ENCODE measurements around the gene ZNF185. TPM values are rescaled to one million over a fixed set of nuclear protein-coding genes. Genes with fewer than 3 reads are reported as not detected.

ZNF185 gene
- total and polyA plus RNA-seq, 2 donors (not counting 3 experiments of a cell fraction or from before 2014, with no cell fraction given), result 18.7 to 31.6 TPM

DNA sequence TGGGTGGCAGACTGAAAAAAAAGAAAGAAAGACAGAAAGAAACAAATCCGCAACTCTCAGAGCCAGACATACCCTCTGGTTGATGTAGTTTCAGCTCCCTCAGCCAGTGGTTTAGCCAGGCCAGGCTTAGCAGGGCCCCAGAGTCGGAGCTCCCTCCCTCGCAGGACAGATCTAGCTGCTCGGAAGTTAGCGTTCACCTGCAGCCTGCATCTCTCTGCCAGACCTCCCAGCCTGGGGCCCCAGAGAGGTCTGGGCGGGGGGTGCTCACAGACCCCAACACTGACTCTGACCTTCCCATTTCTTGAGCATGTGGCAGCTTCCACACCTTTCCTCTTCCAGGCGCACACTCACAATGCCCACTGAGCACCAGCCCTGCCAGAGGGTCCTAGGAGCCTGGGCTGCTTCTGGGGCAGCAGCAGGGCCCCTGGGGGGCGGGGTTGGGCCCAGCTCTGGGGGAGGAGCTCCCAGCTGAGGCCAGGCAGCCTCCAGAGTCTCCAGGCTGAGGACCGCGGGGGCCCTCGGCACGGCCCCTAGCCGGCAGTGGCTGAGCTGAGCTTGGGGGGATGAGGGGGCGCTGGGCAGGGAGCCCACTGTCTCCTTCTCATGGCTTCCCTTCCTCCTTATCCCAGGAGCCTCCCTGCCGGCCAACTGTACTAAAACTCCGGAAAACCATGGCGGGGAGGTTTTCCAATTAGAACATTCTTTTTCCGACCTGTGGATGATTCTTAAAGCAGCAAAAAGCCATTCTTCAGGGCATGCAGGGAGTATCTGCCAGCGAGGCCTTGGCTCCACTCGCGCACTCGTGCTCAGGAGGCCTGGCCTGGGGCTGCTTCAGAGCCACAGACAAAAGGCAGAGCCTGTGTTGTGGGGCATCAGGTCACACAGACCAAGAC is 4.6 kb upstream of the ZNF185 start:
- Histone ChIP-seq H3K4me2 (ENCODE audit: insufficient read depth, low read length) (no peak overlapping the region), H3K9me3 (replicated peaks; ENCODE audit: control insufficient read depth, insufficient read depth, low read length) (no peaks in the 10 kb centered on the region), H4K20me1 (replicated peaks; ENCODE audit: control insufficient read depth, extremely low read depth, insufficient read depth, low read length) (no peaks in the 10 kb centered on the region), H2AFZ (ENCODE audit: low read depth, low read length) (no peak overlapping the region), H3K4me3 (replicated peaks in 1 of 3; ENCODE audit: insufficient read depth in 1 of 3, low read depth in 1 of 3, low read length in 3 of 3) (no peak overlapping the region), H3K9ac (replicated peaks; ENCODE audit: extremely low read depth, insufficient read depth, low read length) (no peak overlapping the region), H3K36me3 (ENCODE audit: control insufficient read depth in 2 of 2, extremely low read depth in 1 of 2, insufficient read depth in 2 of 2, low read length in 2 of 2) (no peaks in the 10 kb centered on the region), H3K27ac (ENCODE audit: insufficient read depth, low read depth, low read length) (no peak overlapping the region), H3K9me1 (replicated peaks; ENCODE audit: control insufficient read depth, extremely low read depth, insufficient read depth, low read length) (no peaks in the 10 kb centered on the region), H3K4me1 (ENCODE audit: control insufficient read depth, extremely low read depth, insufficient read depth, low read length) (peaks cover 17% of the 10 kb centered on the region), H3K79me2 (ENCODE audit: control insufficient read depth, insufficient read depth, low read length) (peaks cover 2% of the 10 kb centered on the region), H3K27me3 (ENCODE audit: control insufficient read depth in 2 of 2, insufficient read depth in 2 of 2, low read length in 2 of 2) (peaks cover 0 to 2% of the 10 kb centered on the region in 2 experiments)
- no TSS peak for BruUV-seq (replicated peaks)
- intact Hi-C loops (cut with micrococcal nuclease), result no loop called here
- dilution Hi-C loops (cut with MboI; ENCODE audit: extremely low pct_ligation_motif_present, low sequenced_read_pairs), result no loop called here
- DNase-seq (ENCODE audit: low read depth, low spot score) (no peak), FAIRE-seq (no peak)
- TF ChIP-seq JUN (IDR thresholded peaks at IDR 0.05; ENCODE audit: borderline replicate concordance, insufficient read depth, insufficient read length, low read depth) (no peak), MYC (IDR thresholded peaks at IDR 0.05; ENCODE audit: low read depth, low read length) (no peak), EZH2 (IDR thresholded peaks at IDR 0.05; ENCODE audit: borderline replicate concordance, low read depth, low read length, severe bottlenecking) (no peak), GATA2 (IDR thresholded peaks at IDR 0.05; ENCODE audit: insufficient read depth, insufficient read length, low read depth, low read length) (no peak)
- TF ChIP-seq, protein P1, sequence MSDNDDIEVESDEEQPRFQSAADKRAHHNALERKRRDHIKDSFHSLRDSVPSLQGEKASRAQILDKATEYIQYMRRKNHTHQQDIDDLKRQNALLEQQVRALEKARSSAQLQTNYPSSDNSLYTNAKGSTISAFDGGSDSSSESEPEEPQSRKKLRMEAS (IDR thresholded peaks at IDR 0.05; ENCODE audit: insufficient read depth, insufficient read length), result no peak
- POLR2A ChIA-PET, result no interaction called here
- CTCF ChIA-PET, result interaction anchor here (1.3 kb wide), 1 partner anchor 1140 kb away, joined by 3 read pairs; no protein-coding TSS in a partner anchor

All from endothelial cell of umbilical vein (primary cell).